OCI-LY1 (cell line): ENCODE measurements around the gene CRY2.

Experiments used
- EZH2 ChIP-seq: fragments of 200-600 bp; sonication (generic), shearing (Covaris generic); IDR thresholded peaks from 2 replicates; pipeline ENCODE4 v1.8.0; 2017; ENCODE audit warnings: borderline replicate concordance, mixed run types, mild to moderate bottlenecking, antibody characterized with exemption, low read length, moderate library complexity, mixed read lengths
- TF ChIP-seq, protein P1 (sequence below): fragments of 200-600 bp; sonication (generic), shearing (Covaris generic); IDR thresholded peaks from 2 replicates; pipeline ENCODE4 v1.5.1; 2017; ENCODE audit warnings: mild to moderate bottlenecking, antibody characterized with exemption, low read length, moderate library complexity, mixed read lengths

DNA sequence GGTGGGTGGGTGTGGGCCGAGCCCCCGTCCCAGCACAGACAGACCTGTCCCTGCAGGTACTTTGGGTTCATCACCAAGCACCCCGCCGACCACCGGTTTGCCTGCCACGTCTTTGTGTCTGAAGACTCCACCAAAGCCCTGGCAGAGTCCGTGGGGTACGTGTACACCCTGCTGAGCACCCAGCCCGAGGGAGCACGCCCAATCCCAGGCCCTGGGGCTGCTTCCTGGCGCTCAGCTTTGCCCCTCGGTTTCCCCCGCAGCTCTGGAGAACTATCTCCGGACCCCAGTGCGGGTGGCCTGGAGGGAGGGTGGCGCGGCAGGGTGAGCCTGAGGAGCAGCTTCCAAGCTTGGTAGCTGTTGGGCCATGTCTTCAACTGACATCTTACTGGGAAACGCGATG lies 57.8 kb downstream of the CRY2 start:
- no peak for TF ChIP-seq EZH2
- TF ChIP-seq, protein P1, sequence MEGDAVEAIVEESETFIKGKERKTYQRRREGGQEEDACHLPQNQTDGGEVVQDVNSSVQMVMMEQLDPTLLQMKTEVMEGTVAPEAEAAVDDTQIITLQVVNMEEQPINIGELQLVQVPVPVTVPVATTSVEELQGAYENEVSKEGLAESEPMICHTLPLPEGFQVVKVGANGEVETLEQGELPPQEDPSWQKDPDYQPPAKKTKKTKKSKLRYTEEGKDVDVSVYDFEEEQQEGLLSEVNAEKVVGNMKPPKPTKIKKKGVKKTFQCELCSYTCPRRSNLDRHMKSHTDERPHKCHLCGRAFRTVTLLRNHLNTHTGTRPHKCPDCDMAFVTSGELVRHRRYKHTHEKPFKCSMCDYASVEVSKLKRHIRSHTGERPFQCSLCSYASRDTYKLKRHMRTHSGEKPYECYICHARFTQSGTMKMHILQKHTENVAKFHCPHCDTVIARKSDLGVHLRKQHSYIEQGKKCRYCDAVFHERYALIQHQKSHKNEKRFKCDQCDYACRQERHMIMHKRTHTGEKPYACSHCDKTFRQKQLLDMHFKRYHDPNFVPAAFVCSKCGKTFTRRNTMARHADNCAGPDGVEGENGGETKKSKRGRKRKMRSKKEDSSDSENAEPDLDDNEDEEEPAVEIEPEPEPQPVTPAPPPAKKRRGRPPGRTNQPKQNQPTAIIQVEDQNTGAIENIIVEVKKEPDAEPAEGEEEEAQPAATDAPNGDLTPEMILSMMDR = no peak
